Measurements from ENCODE around the gene TMA16.

DNA sequence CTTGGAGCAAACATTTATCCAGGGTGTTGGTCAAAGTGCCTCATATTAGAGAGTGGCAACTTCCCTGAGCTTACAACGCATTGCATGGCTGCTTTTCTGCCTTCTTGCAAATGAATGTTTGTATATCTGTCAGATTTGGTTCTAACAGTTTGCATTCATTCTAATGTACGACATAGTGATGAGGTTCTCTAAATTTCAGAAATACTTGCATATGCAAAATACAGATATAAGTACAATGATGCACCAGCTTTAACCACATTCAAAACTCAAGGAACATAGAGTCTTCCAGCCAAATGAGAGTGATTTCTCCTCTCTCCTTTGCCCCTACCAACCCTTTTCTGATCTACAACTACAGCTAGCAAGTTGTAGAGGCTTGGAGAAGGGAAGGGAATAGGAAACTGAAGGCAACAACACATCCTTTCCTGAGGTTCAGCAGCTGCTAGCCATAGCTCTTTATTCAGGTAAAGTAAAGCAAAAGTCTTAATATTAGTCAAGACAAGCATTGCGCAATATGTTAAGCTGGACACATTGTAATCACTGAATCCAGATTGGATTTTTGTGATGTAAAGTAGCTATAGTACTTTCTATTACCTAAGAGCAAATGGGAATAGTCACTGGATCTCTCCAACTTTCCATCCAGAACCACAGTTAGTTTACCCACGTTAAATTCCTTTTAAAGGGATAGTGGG lies 27.3 kb upstream of the TMA16 start:
- TF ChIP-seq, protein P1, sequence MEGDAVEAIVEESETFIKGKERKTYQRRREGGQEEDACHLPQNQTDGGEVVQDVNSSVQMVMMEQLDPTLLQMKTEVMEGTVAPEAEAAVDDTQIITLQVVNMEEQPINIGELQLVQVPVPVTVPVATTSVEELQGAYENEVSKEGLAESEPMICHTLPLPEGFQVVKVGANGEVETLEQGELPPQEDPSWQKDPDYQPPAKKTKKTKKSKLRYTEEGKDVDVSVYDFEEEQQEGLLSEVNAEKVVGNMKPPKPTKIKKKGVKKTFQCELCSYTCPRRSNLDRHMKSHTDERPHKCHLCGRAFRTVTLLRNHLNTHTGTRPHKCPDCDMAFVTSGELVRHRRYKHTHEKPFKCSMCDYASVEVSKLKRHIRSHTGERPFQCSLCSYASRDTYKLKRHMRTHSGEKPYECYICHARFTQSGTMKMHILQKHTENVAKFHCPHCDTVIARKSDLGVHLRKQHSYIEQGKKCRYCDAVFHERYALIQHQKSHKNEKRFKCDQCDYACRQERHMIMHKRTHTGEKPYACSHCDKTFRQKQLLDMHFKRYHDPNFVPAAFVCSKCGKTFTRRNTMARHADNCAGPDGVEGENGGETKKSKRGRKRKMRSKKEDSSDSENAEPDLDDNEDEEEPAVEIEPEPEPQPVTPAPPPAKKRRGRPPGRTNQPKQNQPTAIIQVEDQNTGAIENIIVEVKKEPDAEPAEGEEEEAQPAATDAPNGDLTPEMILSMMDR (IDR thresholded peaks at IDR 0.05): no peak
- TF ChIP-seq POLR2A (IDR thresholded peaks at IDR 0.05): no peak
- no peak for TF ChIP-seq POLR2AphosphoS5 (IDR thresholded peaks at IDR 0.05)
- TF ChIP-seq EP300 (IDR thresholded peaks at IDR 0.05): no peak

Measured in stomach (tissue), 4 donors.